Measurements from ENCODE around the gene POLD2. TPM values are rescaled to one million over a fixed set of nuclear protein-coding genes. Genes with fewer than 3 reads are reported as not detected.

Gene POLD2
- polyA plus RNA-seq, 1 donor from 2014 or later, result 79.5 TPM

GRCh38 chr7:44075296-44076075 is 47.9 kb downstream of the POLD2 start:
- no peak overlapping the region for H3K4me3 ChIP-seq (ENCODE audit: low read length)
- H3K9me2 ChIP-seq (ENCODE audit: insufficient read depth, low read length), result no peaks in the 10 kb centered on the region
- H3K36me3 ChIP-seq (ENCODE audit: insufficient read depth, low read length), result no peaks in the 10 kb centered on the region
- H4K20me1 ChIP-seq (ENCODE audit: insufficient read depth), result no peaks in the 10 kb centered on the region
- no peak overlapping the region for H3K27ac ChIP-seq (ENCODE audit: low read length)
- H3K79me2 ChIP-seq (replicated peaks; ENCODE audit: insufficient read depth, low read length), result no peaks in the 10 kb centered on the region
- no peak overlapping the region for H3K9ac ChIP-seq (ENCODE audit: low read length)
- H3K4me2 ChIP-seq (ENCODE audit: low read length), result no peak overlapping the region
- no peaks in the 10 kb centered on the region for H3K9me3 ChIP-seq (ENCODE audit: low read length)
- TF ChIP-seq EP300 (conservative IDR thresholded peaks at IDR 0.05; ENCODE audit: poor library complexity, severe bottlenecking) (no peak), RAD21 (conservative IDR thresholded peaks at IDR 0.05) (no peak), TAF1 (IDR thresholded peaks at IDR 0.05; ENCODE audit: low read depth) (no peak), SMC3 (conservative IDR thresholded peaks at IDR 0.05; ENCODE audit: poor library complexity) (no peak), EZH2 (IDR thresholded peaks at IDR 0.05; ENCODE audit: borderline replicate concordance, insufficient read depth, low read length, poor library complexity, severe bottlenecking) (no peak), POLR2AphosphoS5 (IDR thresholded peaks at IDR 0.05) (no peak), MXI1 (conservative IDR thresholded peaks at IDR 0.05; ENCODE audit: poor library complexity, severe bottlenecking) (no peak)
- TF ChIP-seq, protein P1, sequence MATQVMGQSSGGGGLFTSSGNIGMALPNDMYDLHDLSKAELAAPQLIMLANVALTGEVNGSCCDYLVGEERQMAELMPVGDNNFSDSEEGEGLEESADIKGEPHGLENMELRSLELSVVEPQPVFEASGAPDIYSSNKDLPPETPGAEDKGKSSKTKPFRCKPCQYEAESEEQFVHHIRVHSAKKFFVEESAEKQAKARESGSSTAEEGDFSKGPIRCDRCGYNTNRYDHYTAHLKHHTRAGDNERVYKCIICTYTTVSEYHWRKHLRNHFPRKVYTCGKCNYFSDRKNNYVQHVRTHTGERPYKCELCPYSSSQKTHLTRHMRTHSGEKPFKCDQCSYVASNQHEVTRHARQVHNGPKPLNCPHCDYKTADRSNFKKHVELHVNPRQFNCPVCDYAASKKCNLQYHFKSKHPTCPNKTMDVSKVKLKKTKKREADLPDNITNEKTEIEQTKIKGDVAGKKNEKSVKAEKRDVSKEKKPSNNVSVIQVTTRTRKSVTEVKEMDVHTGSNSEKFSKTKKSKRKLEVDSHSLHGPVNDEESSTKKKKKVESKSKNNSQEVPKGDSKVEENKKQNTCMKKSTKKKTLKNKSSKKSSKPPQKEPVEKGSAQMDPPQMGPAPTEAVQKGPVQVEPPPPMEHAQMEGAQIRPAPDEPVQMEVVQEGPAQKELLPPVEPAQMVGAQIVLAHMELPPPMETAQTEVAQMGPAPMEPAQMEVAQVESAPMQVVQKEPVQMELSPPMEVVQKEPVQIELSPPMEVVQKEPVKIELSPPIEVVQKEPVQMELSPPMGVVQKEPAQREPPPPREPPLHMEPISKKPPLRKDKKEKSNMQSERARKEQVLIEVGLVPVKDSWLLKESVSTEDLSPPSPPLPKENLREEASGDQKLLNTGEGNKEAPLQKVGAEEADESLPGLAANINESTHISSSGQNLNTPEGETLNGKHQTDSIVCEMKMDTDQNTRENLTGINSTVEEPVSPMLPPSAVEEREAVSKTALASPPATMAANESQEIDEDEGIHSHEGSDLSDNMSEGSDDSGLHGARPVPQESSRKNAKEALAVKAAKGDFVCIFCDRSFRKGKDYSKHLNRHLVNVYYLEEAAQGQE (IDR thresholded peaks at IDR 0.05; ENCODE audit: borderline replicate concordance), result no peak
- TF ChIP-seq, protein P2, sequence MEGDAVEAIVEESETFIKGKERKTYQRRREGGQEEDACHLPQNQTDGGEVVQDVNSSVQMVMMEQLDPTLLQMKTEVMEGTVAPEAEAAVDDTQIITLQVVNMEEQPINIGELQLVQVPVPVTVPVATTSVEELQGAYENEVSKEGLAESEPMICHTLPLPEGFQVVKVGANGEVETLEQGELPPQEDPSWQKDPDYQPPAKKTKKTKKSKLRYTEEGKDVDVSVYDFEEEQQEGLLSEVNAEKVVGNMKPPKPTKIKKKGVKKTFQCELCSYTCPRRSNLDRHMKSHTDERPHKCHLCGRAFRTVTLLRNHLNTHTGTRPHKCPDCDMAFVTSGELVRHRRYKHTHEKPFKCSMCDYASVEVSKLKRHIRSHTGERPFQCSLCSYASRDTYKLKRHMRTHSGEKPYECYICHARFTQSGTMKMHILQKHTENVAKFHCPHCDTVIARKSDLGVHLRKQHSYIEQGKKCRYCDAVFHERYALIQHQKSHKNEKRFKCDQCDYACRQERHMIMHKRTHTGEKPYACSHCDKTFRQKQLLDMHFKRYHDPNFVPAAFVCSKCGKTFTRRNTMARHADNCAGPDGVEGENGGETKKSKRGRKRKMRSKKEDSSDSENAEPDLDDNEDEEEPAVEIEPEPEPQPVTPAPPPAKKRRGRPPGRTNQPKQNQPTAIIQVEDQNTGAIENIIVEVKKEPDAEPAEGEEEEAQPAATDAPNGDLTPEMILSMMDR (IDR thresholded peaks at IDR 0.05; ENCODE audit: poor library complexity, severe bottlenecking), result no peak
- H3F3A ChIP-seq (ENCODE audit: insufficient read depth, low read length, poor library complexity, severe bottlenecking), result no peaks in the 10 kb centered on the region
- H3K27me3 ChIP-seq (ENCODE audit: insufficient read depth, low read depth, low read length), result no peaks in the 10 kb centered on the region
- no peak overlapping the region for H2AFZ ChIP-seq (ENCODE audit: low read depth, low read length)

- Histone ChIP-seq H3K9me2 (ENCODE audit: insufficient read depth, low read length) (no peaks in the 10 kb centered on the region), H3K4me3 (ENCODE audit: low read length) (no peak overlapping the region), H3K9me3 (ENCODE audit: low read length) (no peaks in the 10 kb centered on the region), H3K4me2 (ENCODE audit: low read length) (no peak overlapping the region), H3F3A (ENCODE audit: insufficient read depth, low read length, poor library complexity, severe bottlenecking) (no peaks in the 10 kb centered on the region), H3K27me3 (ENCODE audit: insufficient read depth, low read depth, low read length) (no peaks in the 10 kb centered on the region), H3K9ac (ENCODE audit: low read length) (no peak overlapping the region), H2AFZ (ENCODE audit: low read depth, low read length) (no peak overlapping the region), H3K27ac (ENCODE audit: low read length) (no peak overlapping the region), H3K79me2 (replicated peaks; ENCODE audit: insufficient read depth, low read length) (no peaks in the 10 kb centered on the region), H4K20me1 (ENCODE audit: insufficient read depth) (no peaks in the 10 kb centered on the region), H3K36me3 (ENCODE audit: insufficient read depth, low read length) (no peaks in the 10 kb centered on the region)
- TF ChIP-seq SMC3 (conservative IDR thresholded peaks at IDR 0.05; ENCODE audit: poor library complexity), result no peak
- TF ChIP-seq, protein P1 (IDR thresholded peaks at IDR 0.05; ENCODE audit: borderline replicate concordance), result no peak
Observed at GRCh38 chr7:44074349-44074695, 49.0 kb downstream of the POLD2 start.
